Activated CD8-positive, alpha-beta memory T cell treated with anti-CD3 and anti-CD28 coated beads for 4 hours (primary cell): ENCODE data around the gene CDH23.

ENCODE experiments used
- DNase-seq, 2 donors: peaks; one replicate each; pipeline ENCODE4 v3.0.0-alpha.2; 2020; ENCODE audit warnings: low read depth in 2 of 2

Gene CDH23

DNA sequence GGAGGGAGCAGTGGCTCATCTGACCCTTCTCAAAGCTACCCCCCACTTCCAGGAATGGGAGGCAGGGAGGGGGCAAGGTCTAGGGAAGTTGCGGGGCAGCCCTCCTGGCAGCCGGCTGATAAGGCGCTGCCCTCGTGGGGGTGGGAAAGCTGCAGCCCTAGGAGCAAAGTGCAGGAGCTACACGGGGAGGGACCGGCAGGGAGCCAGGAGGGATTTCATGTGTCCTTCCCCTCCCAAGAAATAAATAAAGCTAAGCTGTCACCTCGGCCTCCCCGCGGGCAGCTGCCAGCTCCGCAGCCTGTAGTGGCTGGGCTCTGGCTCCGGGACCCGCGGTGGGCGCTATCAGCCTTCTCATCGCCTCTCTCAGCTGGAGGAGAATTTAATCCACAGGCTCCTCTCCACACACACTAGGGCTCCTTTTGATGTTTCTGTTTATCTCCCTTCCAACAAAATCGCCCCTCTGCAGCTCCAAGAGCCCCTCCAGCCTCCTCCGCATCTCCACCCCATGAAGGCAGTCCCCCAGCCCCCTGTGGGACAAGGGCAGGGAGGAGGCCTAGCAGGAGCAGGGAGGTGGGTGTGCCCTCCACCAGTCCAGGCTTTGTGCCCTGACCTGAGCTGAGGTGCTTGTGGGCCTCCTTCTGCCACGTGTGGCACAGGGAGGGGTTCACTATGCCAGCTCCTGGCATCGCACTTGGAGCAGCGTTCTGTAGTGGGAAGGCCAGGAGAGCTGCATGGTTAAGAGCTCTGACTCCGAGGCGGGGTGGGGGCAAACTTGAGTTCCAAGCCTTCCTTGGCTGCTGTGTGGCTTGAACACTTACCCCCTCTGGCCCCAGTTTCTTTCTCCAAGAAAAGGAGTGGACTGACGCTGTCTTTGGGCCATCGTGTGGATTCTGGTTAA lies 242.4 kb downstream of the CDH23 start:
- no peak for DNase-seq

DNA sequence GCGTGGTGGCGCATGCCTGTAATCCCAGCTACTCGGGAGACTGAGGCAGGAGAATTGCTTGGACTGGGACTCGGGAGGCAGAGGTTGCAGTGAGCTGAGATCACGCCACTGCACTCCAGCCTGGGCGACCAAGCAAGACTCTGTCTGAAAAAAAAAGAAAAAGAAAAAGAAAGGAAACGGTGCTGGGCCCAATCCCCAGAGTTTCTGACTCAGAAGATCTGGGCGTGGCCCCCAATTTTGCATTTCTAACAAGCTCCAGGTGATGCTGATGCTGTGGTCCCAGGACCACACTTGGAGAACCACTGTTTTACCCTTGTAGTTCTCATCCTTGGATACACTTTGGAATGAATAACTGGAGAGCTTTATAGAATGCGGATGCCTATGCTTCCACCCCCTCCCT lies 243.9 kb downstream of the CDH23 start:
- no peak for DNase-seq

DNA sequence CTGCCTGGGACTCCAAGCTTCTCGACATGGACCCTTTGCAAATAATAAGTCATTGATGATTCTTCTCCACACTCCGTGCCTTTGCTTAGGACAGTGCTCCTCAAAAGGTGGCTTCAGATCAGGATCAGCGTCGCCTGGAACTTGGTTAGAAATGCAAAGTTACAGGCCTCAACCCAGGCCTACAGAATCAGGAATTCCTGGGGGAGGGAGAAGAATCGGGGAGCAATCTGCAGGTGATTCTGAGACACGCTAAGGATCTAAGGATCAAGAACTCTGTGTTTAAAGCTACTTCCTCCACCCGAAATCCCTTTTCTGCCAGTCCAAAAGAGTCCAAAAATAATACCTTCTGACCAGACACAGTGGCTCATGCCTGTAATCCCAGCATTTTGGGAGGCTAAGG lies 244.7 kb downstream of the CDH23 start:
- DNase-seq = no peak

DNA sequence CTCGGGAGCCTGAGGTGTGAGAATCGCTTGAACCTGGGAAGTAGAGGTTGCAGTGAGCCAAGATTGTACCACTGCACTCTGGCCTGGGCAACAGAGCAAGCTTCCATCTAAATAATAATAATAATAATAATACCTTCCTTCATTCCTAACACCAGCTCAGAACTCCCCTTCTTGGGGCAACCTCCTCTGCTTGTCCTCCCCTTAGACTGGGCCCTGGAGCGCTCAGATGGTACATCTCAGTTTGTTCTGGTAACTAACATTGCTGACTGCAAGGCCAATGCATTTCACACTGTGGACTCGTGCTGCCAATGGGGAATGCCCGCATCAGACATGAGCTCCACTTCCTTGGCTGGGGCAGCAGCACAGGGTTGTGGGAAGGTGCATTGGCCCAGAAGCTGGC lies 245.3 kb downstream of the CDH23 start:
- DNase-seq = no peak

DNA sequence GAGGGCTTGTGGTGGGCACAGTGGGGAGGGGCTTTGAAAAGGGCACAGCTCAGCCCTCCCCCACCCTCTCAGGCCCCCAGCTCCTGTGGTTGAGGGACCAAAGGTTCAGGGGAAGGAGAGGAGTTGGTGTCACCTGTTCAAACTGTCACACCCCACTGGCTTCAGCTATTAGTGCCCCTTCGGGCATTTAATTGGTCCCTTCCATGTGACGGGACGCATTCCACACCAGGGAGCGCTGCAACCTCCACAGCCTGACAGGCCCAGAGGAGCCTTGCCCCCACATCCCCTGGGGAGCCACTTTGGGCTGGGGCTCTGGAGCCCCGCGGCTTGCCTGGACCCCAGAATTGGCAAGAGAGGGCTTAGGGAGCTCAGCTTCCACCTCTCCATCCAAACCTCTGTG lies 247.2 kb downstream of the CDH23 start:
- no peak for DNase-seq

DNA sequence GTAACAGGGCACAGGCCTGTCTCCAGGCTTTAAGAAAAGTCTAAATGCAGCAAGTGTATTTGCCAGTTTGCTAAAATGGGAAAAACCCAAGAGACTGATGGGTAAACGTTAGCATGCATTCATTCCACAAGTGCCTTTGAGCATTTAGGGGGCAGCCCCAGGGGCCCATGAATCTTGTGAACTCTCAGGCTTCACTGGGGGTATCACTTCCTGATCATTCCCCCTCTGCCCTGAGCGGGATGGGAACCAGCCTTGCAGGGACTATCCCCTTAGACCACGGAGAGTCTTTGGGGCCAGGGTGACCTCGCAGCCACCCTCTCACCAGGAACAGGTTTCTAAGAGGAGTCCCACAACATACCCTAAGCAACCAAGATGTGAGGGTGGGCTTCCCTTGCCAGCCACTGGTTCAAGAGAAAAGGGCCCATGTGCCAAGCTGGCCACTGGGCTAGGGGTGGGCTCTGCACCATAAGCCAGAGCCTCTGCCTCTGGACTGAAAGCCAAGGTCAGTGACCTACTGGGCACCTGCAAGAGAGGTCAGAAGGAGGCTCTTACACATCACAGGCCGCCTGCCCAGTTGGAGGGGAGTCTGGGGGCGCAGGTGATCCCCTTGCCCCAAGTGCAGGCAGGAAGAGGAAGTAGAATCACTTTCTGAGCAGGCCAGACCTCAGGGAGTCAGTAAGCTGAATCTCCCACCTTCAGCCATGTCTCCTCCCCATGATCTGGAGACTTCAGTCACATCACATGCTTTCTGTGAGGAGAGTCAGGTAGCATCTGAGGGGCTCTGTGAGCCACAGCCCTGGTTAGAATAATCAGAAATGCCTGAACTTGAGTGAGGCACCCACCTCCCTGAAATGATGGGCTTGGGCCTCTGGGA lies 247.8 kb downstream of the CDH23 start:
- no peak for DNase-seq

DNA sequence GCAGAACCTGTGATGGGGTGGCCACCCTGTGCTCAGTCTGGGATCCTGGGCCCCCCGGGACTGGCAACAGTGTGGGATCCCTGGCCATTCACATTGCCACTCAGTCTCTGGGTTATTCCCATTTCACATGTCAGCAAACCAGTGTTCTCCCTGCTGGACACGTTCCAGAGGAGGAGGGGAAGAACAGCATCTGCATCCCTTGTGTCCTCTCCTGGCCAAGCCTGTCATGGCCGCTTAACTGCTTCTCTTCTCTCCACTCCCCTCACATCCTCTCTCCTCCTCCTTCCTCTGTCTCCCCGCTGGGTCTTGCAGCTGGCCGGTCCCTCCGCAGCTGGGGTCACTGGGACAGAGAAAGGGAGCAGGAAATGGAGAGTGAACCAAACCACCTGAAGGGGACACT lies 248.5 kb downstream of the CDH23 start:
- no peak for DNase-seq

DNA sequence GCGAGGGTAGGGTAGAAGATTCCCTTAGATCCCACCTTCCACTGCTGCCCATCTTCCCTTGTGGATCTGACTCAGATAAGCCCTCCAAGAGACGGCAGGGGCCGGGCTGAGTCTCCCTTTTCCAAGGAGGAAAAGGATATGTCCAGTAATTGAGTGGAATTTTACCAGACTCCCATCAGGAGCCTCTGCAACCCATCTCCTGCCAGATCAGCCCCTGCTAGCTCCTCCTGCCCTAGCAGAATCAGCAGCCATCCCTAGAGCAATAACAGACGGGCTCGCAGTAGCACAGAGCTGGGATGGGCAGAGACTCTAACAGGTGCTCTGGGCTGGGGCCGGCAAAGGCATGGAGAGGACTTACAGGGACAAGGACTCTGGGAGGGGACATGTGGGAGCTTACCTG lies 249.3 kb downstream of the CDH23 start:
- no peak for DNase-seq

DNA sequence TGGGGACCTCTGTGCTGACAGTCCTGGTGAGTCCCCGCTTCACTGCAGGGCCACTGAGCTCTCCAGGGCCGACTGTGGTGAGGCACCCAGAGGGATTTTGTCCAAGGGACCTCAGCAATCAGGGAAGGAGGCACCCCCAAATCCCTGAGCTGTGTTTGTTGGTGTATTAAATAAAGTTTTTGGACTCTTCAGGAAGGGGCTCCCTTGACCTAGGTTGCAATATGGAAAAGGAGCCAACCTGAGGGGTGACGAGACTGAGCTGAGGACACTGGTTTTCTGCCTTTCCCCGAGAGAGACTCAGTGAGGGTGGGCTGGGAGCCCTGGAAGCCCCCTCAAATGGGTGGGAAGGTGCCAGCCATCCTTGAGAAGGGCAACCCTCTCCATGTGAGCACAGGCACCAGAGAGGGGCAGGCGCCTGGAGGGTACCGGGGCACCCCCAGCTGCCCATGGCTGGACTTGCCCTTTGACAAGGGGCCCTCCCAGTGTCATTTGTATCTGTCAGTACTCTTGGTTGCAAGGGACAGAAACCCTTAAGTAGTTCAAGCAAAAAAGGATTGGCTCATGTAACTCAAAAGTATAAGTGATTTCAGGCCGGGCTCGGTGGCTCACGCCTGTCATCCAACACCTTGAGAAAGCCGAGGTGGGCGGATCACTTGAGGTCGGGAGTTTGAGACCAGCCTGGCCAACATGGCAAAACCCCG lies 250.0 kb downstream of the CDH23 start:
- DNase-seq = no peak

DNA sequence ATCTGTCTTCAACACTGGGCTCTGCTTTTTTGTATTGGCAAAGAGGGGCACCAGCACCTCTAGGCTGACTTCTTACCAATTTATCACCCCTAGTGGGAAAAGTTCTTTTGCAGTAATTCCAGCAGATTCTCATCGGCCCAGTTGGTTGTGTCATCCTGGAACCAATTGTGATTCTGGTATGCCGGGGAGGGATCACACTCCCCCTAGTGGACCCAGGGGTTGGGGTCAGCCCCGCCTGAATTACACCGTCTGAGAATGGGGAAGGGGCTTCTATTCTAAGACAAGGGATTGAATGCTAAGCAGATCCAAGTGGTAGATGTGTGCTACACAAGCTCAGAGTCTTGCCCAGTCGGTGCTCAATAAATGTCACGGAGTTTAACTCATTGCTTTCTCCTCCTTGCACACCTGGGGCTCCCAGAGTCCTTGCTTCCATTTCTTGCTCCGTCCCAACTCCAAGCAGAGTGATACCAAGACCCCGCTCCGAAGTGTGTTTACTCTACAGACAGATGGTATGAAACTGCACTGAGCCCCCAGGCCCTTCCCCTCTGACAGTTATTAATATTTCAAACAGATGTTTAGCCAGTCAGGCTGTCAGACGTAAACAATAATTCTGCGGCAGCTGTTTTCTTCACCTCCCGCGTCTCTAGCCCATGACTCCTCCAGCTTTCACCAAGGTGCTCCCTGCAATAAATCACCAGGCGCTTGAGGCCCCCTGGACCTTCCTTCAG lies 251.0 kb downstream of the CDH23 start:
- DNase-seq = no peak

DNA sequence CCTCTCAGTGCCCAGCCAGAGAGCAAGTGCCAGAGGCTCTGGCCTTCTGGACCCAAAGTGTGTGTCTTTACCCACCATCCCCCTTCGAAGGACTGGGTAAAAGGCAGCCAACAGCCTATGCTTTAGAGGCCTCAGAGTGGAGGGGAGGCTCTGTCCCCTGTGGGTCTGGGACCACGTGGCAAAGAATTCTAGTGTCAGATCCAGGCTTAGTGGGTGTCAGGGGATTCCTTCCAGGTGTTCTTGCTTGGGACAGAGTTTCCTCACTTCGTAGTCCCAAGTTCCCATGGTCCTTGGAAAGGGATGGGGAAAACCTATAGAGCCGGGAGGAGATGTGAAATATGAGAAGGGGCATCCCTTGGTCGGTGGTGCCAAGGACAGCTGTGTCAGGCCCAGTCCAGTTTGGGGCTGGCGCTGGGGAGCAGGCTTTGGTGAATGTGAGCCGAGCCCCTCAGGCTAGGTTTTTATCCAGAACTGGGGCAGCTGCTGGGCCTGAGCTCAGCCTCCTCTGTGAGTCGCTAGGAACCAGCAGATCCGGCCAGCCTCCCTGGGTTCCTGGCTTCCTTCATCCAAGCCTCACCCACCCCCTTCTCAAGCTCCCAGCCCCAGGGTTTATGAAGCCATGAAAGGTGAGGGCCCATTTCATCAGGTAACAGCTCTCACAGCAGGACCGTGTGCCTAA lies 251.7 kb downstream of the CDH23 start:
- no peak for DNase-seq

DNA sequence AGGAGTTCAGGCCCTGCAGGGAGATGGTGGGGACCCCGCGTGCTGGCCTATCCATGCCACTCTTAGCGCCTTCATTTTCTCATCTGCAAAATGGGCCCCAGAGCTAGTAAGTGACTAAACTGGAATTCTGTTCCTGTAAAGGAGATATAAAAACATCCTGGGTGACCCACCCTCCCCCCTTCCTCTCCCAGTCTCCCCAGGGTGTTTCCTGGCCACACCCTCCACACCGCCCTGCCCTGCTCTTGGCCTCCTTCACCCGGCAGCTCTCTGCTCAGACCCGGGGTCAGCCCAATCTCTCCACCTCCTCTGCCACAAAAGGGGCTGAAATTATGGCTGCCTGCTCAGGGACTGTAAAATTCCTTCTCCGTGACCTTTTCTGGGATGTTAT lies 252.2 kb downstream of the CDH23 start:
- no peak for DNase-seq

DNA sequence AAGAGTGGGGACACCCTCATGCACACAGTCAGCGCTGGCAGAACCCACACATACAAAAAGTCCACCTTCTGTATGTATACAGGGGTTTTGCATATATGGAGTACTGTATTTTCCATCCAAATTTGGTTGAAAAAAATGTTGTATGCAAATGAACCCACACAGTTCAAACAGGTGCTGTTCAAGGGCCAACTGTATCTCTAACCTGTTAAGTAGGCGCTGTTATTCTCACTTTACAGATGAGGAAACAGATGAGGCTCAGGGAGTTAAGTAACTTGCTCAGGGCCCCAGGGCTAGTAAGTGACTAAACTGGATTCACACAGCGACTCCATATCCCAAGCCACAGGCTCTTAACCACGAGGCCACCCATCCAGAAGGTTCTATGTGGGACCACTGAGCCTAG lies 252.9 kb downstream of the CDH23 start:
- DNase-seq = no peak

DNA sequence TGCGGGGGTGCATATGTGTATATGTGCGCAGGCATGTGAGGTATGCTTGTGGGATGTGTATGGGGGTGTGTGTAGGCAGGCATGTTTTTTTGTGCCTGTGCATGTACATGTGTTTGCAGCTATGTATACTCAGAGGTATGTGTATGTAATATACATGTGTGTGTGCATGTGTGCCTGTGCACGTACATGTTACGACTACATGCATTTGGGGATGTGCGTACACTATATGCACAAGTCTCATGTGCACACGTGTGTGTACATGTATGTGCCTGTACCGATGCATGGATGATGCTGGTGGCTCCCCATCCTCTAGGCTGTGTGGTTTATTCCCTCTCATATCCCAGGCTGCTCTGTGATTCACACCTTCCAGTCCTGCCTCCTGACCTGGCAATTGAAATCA lies 253.7 kb downstream of the CDH23 start:
- DNase-seq = no peak

DNA sequence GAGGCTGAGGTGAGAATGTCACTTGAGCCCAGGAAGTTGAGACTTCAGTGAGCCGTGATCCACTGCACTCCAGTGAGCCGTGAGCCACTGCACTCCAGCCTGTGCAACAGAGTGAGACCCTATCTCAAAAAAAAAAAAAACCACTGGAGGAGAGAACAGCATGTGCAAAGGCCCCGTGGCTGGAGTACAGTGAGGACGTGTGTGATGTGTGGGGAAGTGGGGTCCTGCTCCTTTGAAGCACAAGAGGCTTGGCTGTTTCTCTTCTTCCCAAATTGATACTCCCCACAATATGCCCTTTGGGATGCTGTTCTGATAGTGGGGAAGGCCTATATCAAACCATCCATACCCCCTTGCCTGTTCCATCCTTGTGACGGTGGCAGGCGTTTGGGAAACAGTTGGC lies 254.7 kb downstream of the CDH23 start:
- DNase-seq = no peak

DNA sequence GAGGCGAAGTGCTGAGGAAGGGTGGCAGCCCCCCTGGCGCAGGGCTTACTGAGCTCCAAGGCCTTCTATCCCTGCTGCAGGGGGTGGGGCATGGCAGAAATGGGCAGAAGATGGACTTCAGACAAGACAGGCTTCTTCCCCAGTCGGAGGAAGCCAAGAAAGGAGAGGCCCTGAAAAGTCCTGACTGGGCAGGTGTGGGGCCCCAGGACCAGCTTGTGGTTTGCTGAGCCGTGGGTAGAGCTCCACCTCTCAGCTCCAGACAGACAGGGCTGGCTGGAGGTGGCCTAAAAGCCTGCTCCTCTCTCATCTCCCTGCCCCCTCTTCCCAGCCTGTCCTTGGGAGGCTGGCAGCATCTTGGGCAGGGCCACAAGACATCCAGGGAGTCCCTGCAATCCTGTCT lies 255.2 kb downstream of the CDH23 start:
- DNase-seq = no peak

DNA sequence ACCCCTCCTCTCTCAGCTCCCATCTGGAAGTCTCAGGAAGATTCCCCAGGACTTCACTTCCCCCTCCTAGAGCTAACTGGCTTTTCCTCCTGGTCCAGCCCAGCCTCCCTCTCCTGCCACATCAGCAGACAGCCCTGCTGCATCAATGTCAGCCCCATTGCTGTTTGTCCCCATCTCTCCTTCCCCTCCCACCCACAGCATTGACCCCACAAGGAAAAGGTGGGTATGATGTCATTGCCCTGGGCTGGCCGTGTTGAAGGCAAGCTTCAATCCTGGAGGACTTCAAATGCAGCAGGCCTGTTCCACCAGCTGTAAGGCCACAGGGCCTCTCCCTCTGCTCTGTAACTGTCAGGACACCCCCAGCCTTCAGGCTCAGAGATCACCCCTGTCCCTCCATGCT lies 256.3 kb downstream of the CDH23 start:
- DNase-seq = no peak

DNA sequence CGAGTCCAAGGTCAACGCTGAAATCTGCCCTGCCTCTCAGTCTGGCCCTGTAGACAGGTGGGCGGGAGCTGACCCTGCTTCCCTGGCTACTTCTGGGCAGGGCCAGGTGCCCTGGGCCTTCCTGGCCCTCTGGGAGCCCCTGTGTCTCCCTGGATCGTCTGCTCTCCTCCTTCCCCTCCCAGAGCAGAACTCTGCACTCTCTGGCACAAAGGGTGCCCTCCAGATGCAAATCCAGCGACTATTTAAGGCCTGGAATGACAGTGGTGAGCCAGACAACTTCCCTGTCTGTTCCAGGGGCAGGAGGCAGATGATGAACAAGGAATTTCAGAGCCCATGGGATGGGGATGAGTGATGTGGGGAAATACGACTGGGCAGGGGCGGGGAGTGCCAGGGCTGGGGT lies 259.5 kb downstream of the CDH23 start:
- DNase-seq = no peak

DNA sequence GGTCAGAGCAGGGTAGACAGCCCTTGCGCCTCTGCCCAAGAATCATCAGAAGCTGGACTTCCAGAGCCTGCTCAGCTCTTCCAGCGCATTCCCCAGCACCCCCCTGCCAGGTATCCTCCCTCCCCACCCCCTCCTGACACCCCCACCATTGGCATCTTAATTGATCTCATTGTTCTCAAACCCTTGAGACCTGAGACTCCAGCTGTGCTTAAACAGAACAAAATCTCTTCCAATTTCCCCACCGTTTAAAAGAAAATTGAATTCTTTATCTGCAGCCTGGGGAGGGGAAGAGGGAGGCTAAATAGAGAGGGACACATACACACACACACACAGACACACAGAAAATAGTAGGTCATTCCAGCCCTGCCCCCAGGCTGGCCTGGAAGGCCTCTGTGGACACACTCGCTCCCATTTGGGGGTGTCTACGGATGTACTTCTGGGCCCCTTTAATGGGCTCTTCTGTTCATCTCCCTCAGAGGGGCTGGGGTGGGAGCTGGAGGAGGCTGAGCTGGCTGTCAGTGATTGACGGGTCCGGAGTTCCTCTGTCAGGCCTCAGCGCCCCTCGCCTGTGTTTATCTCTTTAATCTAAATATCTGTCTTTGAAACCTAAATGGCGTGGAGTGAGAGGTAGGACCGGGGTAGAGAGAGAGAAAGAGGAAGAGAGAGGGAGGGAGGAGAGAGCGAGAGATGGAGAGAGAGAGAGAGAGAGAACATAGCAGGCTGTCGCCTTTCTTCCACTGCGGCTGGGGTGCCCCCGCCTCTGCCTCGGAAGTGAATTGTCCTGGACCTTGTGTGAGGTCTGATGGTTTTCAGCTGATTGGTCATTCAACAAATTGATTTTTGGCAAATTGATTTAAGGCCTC lies 261.1 kb downstream of the CDH23 start:
- no peak for DNase-seq

DNA sequence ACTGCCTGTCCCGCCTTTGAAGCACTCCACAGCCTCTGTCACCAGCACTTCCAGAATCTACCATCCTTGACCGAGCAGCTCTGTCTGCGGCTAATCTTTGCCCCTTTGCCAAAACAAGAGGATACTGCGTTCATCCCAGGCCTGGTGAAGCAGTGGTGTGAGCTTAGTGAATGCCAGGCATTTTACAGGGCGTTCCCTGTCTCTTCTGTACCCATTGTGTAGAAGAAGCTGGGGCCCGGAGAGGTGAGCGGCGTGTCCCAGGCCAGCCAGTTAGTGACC lies 261.7 kb downstream of the CDH23 start:
- DNase-seq = no peak
